ENCODE results near the gene KCNC1.

GRCh38 chr11:17798716-17799115 lies 64.1 kb downstream of the KCNC1 start:
- no peak for TF ChIP-seq POLR2A (IDR thresholded peaks at IDR 0.05)
- TF ChIP-seq, protein P1, sequence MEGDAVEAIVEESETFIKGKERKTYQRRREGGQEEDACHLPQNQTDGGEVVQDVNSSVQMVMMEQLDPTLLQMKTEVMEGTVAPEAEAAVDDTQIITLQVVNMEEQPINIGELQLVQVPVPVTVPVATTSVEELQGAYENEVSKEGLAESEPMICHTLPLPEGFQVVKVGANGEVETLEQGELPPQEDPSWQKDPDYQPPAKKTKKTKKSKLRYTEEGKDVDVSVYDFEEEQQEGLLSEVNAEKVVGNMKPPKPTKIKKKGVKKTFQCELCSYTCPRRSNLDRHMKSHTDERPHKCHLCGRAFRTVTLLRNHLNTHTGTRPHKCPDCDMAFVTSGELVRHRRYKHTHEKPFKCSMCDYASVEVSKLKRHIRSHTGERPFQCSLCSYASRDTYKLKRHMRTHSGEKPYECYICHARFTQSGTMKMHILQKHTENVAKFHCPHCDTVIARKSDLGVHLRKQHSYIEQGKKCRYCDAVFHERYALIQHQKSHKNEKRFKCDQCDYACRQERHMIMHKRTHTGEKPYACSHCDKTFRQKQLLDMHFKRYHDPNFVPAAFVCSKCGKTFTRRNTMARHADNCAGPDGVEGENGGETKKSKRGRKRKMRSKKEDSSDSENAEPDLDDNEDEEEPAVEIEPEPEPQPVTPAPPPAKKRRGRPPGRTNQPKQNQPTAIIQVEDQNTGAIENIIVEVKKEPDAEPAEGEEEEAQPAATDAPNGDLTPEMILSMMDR (IDR thresholded peaks at IDR 0.05): no peak
